HuH-7 (cell line): ENCODE data around the gene GMCL1.
"Not testable (repeated sequence)": the region's sequence is repeated elsewhere in the genome, so short reads cannot be mapped to it uniquely, and the experiment has no call there.

Source experiments
- DNase-seq: peaks from one replicate; pipeline ENCODE4 v3.0.0; 2011; ENCODE audit warnings: low spot score

The GMCL1 gene

GRCh38 chr2:69807821-69808540, 21.5 kb upstream of the GMCL1 start:
- DNase-seq: no peak

DNA sequence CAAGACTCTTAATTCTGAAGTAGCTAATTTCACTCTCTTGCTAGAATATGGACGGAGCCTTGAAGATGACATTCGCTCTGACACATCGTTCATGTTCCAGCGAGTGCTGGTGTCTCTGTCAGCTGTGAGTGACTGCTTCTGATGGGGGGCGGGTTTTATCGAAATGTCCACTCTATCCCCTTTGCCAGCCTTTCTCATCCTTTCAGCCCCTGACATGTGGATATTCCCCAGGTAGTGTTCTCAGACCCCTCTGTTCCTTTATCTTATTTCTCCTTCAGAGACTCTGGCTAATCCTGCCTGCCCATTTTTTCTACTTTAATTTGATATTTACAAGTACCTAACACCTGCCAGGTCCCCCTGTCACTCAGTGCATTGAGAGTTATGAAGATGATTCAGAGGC, 18.9 kb upstream of the GMCL1 start:
- no peak for DNase-seq

- no peak for DNase-seq
Measured at GRCh38 chr2:69811018-69811417, 18.4 kb upstream of the GMCL1 start.

DNA sequence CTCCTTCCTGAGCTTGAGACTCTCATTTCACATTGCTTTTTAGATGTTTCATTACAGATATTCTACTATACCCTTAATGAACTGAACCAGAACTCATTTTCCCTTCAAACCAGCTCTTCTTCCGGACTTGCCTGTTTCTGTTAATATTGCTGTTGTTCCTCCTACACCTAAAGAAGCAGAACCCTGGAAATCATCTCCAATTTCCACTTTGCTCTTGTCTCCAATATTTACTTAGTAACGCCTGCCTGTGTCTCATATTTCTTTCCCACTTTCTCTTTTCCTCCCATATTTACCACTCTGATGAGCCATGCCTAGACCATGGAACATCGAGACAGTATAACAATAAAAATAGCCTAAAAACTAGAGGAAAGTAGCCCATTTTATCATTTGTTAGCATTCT, 17.9 kb upstream of the GMCL1 start:
- DNase-seq: no peak

DNA sequence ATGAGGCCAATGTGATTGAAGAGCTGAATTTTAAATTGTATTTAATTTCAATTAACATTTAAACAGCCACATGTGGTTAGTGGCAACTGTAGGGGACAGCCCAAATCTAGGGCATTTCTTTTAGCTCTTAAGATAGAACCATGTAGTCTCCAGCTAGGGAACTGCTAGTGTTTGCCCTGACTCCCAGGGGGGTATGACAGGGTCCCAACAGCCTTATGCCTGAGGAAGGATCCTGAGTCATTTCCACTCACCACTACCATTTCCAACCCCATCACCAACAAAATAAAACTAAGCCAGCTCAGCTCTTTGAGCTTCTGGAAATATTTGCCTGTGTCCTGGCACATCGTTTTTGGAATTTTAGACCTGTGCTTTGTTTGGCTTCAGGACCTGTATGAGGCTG, 13.7 kb upstream of the GMCL1 start:
- no peak for DNase-seq

DNA sequence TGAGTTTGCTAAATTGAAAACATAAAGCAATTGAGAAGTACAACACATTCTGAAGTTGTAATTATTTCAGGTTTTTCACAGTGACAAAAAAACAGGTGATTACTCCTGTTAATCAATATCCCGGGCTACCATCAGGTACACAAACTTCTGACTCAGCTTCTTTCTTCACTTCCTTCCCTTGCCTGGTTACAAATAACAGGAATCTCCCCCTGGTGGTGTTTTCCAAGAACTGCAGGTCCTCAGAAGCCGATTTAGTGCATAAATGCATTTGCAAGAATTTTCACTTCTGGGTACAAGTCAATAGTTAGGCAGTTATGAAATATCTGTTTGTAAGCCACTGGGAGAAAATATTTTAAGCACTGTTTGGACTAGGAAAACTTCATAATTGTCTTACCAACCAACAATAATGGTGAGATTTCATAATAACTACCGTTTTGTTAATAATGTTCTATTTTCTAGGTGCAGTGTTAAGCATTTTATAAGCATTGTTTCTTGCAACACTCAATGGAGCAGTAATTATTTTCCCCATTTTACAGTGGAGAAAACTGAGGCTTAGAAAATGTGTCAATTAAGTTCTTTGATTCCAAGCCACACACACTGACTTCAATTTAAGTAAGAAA, 12.4 kb upstream of the GMCL1 start:
- DNase-seq: peak; percentile 53

- DNase-seq: no peak
Measured at GRCh38 chr2:69817729-69818501, 11.5 kb upstream of the GMCL1 start.

DNA sequence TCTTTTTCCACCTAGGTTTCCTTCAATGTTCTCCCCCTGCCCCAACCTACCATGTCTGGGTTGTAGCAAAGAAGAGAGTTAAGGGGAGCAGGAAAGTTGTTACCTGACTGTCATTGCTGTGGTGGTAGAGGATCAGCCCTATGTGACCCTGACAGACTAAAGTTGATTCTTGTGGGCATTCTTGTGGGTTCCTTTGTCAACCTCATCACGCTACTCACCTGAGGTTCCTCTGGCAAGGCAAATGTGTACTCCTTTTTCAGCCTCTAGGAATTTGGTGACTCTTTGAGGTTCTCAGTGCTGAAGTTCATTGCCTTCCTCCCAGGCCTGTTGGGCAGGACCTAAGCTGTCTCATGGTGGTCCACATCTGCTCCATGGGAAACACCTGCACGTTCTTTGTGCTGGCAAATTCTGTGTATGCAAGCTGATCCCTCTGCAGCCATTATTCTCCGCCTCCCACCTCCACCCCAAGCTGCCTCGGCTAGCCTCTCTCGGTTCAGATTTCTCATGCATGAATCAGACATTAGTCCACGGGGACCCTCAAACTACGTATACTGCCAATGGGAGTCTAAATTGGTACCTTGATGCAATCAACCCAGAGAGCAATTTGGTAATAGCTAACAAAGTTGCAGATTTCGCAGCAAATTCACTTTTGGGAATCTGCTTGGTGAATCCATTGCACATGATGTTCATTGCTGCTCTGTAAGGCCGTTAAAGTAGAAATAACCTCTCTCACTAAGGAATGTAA, 1.5 kb upstream of the GMCL1 start:
- DNase-seq: no peak

DNA sequence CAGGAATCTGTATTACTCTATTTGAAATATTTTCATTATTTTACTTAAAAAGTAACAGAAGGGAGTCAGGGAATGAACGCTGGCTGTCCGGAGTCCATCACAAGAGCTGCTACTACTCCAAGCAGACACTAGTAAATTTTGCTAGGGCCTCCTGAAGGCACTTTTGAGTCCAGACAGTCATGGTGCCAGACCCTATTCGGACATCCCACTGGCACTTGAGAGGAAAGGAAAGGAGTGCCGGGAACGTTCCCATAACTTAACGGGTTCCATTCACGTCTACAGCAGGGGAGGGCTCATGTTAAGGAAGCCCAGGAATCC, 563 bp upstream of the GMCL1 start:
- no peak for DNase-seq

DNA sequence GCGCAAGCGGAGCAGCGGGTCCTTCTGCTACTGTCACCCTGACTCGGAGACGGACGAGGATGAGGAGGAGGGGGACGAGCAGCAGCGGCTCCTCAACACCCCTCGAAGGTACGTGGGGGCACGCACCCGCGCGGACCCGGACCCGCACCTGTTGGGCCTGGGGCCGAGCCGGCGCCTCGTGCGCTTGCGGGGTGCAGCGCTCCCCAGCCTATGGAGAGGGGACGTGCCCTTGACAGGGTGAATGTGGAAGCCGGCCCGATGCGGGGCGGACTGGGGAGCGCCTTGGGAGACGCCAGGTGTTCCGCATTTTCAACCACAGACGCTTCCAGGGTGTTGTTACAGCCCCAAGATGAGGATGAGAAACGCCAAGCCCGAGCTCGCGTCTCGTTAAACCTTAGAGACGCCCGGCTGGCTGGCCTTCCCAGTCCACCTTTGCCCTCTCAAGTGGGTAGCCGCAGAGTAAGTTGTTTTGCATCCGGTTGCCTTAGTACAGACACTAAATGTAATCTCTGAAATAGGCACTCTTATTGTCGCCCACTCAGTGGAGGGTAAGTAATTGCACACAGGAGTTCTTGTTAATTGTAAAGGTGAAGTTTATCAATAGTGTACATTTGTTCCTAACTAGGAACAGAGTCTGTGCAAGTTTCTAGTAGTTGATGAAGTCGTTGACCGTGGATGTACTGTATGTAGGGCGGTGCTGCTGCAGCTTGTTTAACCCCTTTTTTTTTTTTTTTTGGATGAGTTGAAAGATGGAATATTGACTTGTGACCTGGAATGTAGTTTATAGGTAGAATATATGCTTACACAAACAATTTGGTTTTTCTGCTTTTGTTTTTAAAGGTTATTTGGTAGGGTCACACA, 815 bp downstream of the GMCL1 start:
- DNase-seq: peak; percentile 41

DNA sequence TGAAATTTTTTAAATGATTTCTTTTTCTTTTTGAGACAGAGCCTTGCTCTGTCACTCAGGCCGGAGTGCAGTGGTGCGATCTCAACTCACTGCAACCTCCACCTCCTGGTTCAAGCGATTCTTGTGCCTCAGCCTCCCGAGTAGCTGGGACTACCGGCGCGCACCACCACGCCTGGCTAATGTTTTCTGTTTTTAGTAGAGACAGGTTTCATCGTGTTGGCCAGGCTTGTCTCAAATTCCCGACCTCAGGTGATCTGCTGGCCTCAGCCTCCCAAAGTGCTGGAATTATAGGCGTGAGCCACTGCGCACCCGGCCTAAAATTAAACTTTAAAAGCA, 1.4 kb downstream of the GMCL1 start:
- not testable (repeated sequence) for DNase-seq

- DNase-seq: no peak
Measured at GRCh38 chr2:69831354-69831905, 2.0 kb downstream of the GMCL1 start.

DNA sequence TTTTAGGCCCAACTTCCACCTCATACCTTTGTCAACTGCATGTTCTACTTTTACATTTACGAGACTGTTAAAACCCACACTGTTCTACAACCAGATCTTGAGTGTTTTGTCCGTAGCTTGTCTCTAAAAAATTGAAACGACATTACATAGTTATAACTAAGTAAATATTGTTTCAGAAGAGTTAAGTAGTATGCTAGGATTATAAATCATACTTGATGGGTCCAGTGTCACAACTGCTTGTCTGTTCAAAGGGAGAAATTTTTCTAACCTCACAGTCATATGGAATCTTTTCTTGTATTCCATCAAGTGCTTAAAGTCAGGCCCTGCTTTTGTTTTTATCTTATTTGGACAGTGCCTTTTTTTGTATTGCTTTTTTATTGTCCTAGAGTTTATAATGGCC, 4.3 kb downstream of the GMCL1 start:
- DNase-seq: no peak

GRCh38 chr2:69835666-69836065, 6.2 kb downstream of the GMCL1 start:
- no peak for DNase-seq

- no peak for DNase-seq
Measured at GRCh38 chr2:69836316-69836715, 6.9 kb downstream of the GMCL1 start.

GRCh38 chr2:69837533-69837932, 8.1 kb downstream of the GMCL1 start:
- no peak for DNase-seq

- no peak for DNase-seq
Measured at GRCh38 chr2:69843993-69844392, 14.5 kb downstream of the GMCL1 start.

DNA sequence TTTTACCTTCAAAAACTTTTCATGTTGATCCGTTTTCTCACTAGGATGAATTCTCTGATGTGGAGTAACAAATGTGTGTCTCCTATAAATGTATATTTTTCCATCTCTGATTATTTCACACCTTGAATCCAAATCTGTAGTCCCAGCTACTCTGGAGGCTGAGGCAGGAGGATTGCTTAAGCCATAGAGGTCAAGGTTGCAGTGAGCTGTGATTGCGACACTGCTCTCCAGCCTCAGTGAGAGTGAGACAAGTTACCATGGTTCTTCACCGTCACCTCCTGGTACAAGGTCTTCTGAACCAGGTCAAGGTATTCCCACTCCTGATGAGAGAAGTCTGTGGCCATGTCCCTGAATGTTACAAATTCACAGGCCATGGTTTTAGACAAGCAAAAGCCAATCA, 15.1 kb downstream of the GMCL1 start:
- DNase-seq: no peak

DNA sequence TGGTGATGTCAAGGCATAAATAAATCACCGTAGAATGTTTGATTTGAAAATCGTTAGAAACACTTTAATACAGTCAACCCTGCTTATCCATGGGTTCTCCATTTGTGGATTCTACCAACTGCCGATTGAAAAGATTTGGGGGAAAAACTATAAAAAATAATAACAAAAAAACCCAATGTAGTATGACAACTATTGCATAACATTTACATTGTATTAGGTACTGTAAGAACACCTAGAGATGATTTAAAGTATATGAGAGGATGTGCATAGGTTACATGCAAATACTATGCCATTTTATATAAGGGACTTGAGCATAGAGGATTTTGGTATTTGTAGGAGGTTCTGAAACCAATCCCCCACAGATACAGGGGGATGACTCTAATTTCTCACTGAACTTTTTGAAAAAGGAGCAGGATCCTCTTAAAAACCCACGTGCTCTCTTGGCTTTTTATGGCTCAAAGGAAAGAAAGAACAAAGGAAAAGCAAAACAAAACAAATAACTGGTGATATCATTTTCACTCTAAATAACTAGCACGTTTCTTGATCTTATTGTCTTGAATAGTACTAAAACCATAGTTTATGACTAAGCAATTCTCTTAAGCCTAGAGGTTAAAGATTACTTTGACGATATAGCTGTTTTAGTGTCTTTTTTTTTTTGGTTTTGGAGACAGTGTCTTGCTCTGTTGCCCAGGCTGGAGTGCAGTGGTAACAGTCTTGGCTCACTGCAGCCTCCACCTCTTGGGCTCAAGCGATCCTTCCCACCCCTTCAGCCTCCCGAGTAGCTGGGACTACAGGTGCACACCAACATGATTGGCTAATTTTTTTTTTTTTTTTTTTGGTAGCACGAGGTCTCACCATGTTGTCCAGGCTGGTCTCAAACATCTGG, 17.0 kb downstream of the GMCL1 start:
- DNase-seq: no peak

- no peak for DNase-seq
Measured at GRCh38 chr2:69847068-69847828, 17.8 kb downstream of the GMCL1 start.
